K562 (cell line): ENCODE measurements around the gene IGSF21. TPM values are rescaled to one million over a fixed set of nuclear protein-coding genes. Genes with fewer than 3 reads are reported as not detected.
A peak's percentile ranks its signal among the peaks of the same experiment; 100 is the strongest.

ENCODE experiments used
- ATAC-seq: fragments of 200-7000 bp; cut with Tn5 transposase; 3 replicates; pipeline ENCODE4 v1.9.1; 2020; ENCODE audit warnings: moderate library complexity
- BruUV-seq: library from RNA; stranded (reverse); fragments of 400-500 nt; replicated peaks from 2 replicates; lab custom pipeline; 2021; lab: Mats Ljungman, UMichigan
- CTCF ChIA-PET: fragments of 300-600 bp; formaldehyde crosslinking; extraction: SDS; loops from one replicate; lab custom pipeline; 2021; ENCODE audit warnings: low intra/inter-chr PET ratio; lab: Yijun Ruan, JAX
- POLR2A ChIA-PET: fragments of 300-600, 350-650 bp; sonication (Branson Sonifier 250); formaldehyde crosslinking; extraction: SDS; loops from one replicate; lab custom pipeline; 2021; ENCODE audit warnings: antibody characterized with exemption, inconsistent platforms; lab: Yijun Ruan, JAX
- DNase-seq, 4 experiments: peaks; one replicate each; pipeline versions ENCODE4 v3.0.0 to v3.0.0-alpha.2; 2011 to 2018; ENCODE audit warnings: low spot score in 3 of 4, mixed read lengths in 3 of 4; ENCODE audit errors: extremely low read depth in 1 of 4
- FAIRE-seq: peaks from 2 replicates; lab custom pipeline; 2011; peaks lifted over from hg19 to GRCh38; lab: Jason Lieb, UNC
- H2AFZ ChIP-seq: 2 replicates; pipeline ENCODE4 v1.6.0; 2011; ENCODE audit warnings: low read depth, low read length, control low read depth, inconsistent platforms
- H3K27ac ChIP-seq: fragments of 200-600 bp; 3 replicates; pipeline ENCODE4 v1.8.0; 2011; ENCODE audit warnings: low read depth, mild to moderate bottlenecking, control low read depth, inconsistent platforms, low read length, moderate library complexity, mixed read lengths; ENCODE audit errors: extremely low read depth
- H3K27me3 ChIP-seq, 2 experiments: fragments of 300-600 bp in 1 of 2; 2 replicates in 1 of 2; 3 replicates in 1 of 2; pipeline versions ENCODE4 v1.6.0 to v1.8.0; 2011; ENCODE audit warnings: inconsistent platforms in 2 of 2, low read length in 2 of 2, mild to moderate bottlenecking in 1 of 2, mixed read lengths in 1 of 2, moderate library complexity in 1 of 2; ENCODE audit not compliant: control insufficient read depth in 2 of 2, insufficient read depth in 2 of 2
- H3K36me3 ChIP-seq: fragments of 300-600 bp; 3 replicates; pipeline ENCODE4 v1.8.0; 2011; ENCODE audit warnings: mild to moderate bottlenecking, low read length, inconsistent platforms; ENCODE audit not compliant: control insufficient read depth, insufficient read depth
- H3K4me1 ChIP-seq, 2 experiments: fragments of 200-600 bp in 1 of 2; replicated peaks in 1 of 2; 2 replicates in 1 of 2; 3 replicates in 1 of 2; pipeline versions ENCODE4 v1.5.1 to v1.8.0; 2011; ENCODE audit warnings: inconsistent platforms in 2 of 2, low read length in 2 of 2, mild to moderate bottlenecking in 1 of 2, mixed read lengths in 1 of 2, moderate library complexity in 1 of 2; ENCODE audit not compliant: control insufficient read depth in 2 of 2, insufficient read depth in 2 of 2
- H3K4me2 ChIP-seq: 2 replicates; pipeline ENCODE4 v1.6.1; 2011; ENCODE audit warnings: low read length, control low read depth, inconsistent platforms, mixed read lengths; ENCODE audit not compliant: insufficient read depth
- H3K4me3 ChIP-seq: fragments of 200-600 bp; sonication (generic), shearing (Covaris generic); 2 replicates; pipeline ENCODE4 v1.5.1; 2016; ENCODE audit warnings: control low read depth, inconsistent platforms
- H3K79me2 ChIP-seq: fragments of 200-600 bp; 3 replicates; pipeline ENCODE4 v1.8.0; 2011; ENCODE audit warnings: low read length, inconsistent platforms; ENCODE audit not compliant: control insufficient read depth, insufficient read depth
- H3K9ac ChIP-seq, 2 experiments: 2 replicates each; pipeline versions ENCODE4 v1.6.0 to v1.6.1; 2011; ENCODE audit warnings: low read depth in 2 of 2, low read length in 2 of 2, control low read depth in 1 of 2, inconsistent platforms in 1 of 2, mild to moderate bottlenecking in 1 of 2, mixed read lengths in 1 of 2; ENCODE audit not compliant: insufficient read depth in 1 of 2
- H3K9me1 ChIP-seq: one replicate; pipeline ENCODE4 v1.6.0; 2011; ENCODE audit warnings: inconsistent platforms, mild to moderate bottlenecking, low read length, moderate library complexity; ENCODE audit not compliant: control insufficient read depth, insufficient read depth
- H3K9me3 ChIP-seq: replicated peaks from 2 replicates; pipeline ENCODE4 v1.5.1; 2011; ENCODE audit warnings: low read depth, low read length, inconsistent platforms; ENCODE audit not compliant: control insufficient read depth, insufficient read depth
- H4K20me1 ChIP-seq: replicated peaks from 2 replicates; pipeline ENCODE4 v1.6.1; 2011; ENCODE audit warnings: low read length, inconsistent platforms, mixed read lengths; ENCODE audit not compliant: control insufficient read depth, insufficient read depth
- ADNP ChIP-seq: fragments of 200-800 bp; sonication (Bioruptor generic); IDR thresholded peaks from 2 replicates; pipeline ENCODE4 v1.6.1; 2016; ENCODE audit warnings: missing genetic modification characterization, missing compliant biosample characterization
- ARHGAP35 ChIP-seq: fragments of 450-650 bp; IDR thresholded peaks from 2 replicates; pipeline ENCODE4 v1.6.1; 2018; ENCODE audit not compliant: partially characterized antibody
- ARNT ChIP-seq, 2 experiments: fragments of 450-650 bp; IDR thresholded peaks; 2 replicates each; pipeline ENCODE4 v1.6.1; 2016; ENCODE audit warnings: mild to moderate bottlenecking in 1 of 2
- ATF6 ChIP-seq: sonication (generic); formaldehyde crosslinking; IDR thresholded peaks from 2 replicates; pipeline ENCODE4 v1.4.0; 2020; ENCODE audit warnings: mild to moderate bottlenecking, missing genetic modification reagents
- CHCHD3 ChIP-seq: fragments of 250-450 bp; sonication (Bioruptor Pico); IDR thresholded peaks from 2 replicates; pipeline ENCODE4 v2.1.2; 2022; ENCODE audit warnings: mild to moderate bottlenecking
- E2F6 ChIP-seq, 2 experiments: IDR thresholded peaks; 2 replicates each; pipeline ENCODE4 v1.6.1; 2011; ENCODE audit warnings: borderline replicate concordance in 1 of 2, control low read depth in 1 of 2, low read depth in 1 of 2, low read length in 1 of 2, mild to moderate bottlenecking in 1 of 2, mixed read lengths in 1 of 2, moderate library complexity in 1 of 2; ENCODE audit not compliant: insufficient read depth in 1 of 2, insufficient read length in 1 of 2, poor library complexity in 1 of 2, severe bottlenecking in 1 of 2; ENCODE audit errors: extremely low read depth in 1 of 2
- GABPA ChIP-seq: fragments of 200-800 bp; sonication (Bioruptor generic); conservative IDR thresholded peaks from 2 replicates; pipeline ENCODE4 v1.6.1; 2016; ENCODE audit warnings: low read depth, missing genetic modification characterization, missing compliant biosample characterization
- HES1 ChIP-seq: fragments of 450-650 bp; IDR thresholded peaks from 2 replicates; pipeline ENCODE4 v1.6.1; 2016; ENCODE audit warnings: low read depth, mild to moderate bottlenecking, moderate library complexity
- MAFG ChIP-seq: fragments of 450-650 bp; conservative IDR thresholded peaks from 2 replicates; pipeline ENCODE4 v1.6.1; 2016; ENCODE audit warnings: missing genetic modification characterization, missing compliant biosample characterization
- NCOA1 ChIP-seq: fragments of 450-650 bp; IDR thresholded peaks from 2 replicates; pipeline ENCODE4 v1.6.1; 2016; ENCODE audit warnings: low read depth
- NELFE ChIP-seq: IDR thresholded peaks from 2 replicates; pipeline ENCODE4 v1.6.1; 2011; ENCODE audit warnings: mild to moderate bottlenecking; ENCODE audit not compliant: insufficient read depth, insufficient read length
- POLR2G ChIP-seq: fragments of 200-400 bp; formaldehyde crosslinking; IDR thresholded peaks from 2 replicates; pipeline ENCODE4 v1.6.1; 2017; ENCODE audit warnings: low read depth, mild to moderate bottlenecking, antibody characterized with exemption, low read length, moderate library complexity
- SAFB ChIP-seq: fragments of 200-400 bp; formaldehyde crosslinking; IDR thresholded peaks from 2 replicates; pipeline ENCODE4 v1.6.1; 2017; ENCODE audit warnings: low read depth, low read length, borderline replicate concordance
- SRSF9 ChIP-seq: fragments of 200-400 bp; formaldehyde crosslinking; IDR thresholded peaks from 2 replicates; pipeline ENCODE4 v1.6.1; 2017; ENCODE audit warnings: low read depth, low read length, borderline replicate concordance
- TGIF2 ChIP-seq: sonication (generic); formaldehyde crosslinking; IDR thresholded peaks from 2 replicates; pipeline ENCODE4 v1.8.1; 2022; ENCODE audit warnings: mild to moderate bottlenecking, missing genetic modification reagents, moderate library complexity
- TRIM24 ChIP-seq, 2 experiments: fragments of 450-650 bp; IDR thresholded peaks; 2 replicates each; pipeline ENCODE4 v1.6.1; 2016
- ZFP36 ChIP-seq: fragments of 150-350 bp; IDR thresholded peaks from 2 replicates; pipeline ENCODE4 v1.6.1; 2018; ENCODE audit warnings: low read length, low read depth; ENCODE audit not compliant: partially characterized antibody
- ZNF507 ChIP-seq: conservative IDR thresholded peaks from 2 replicates; pipeline ENCODE4 v1.6.1; 2017; ENCODE audit warnings: missing genetic modification characterization, missing compliant biosample characterization
- ZNF57 ChIP-seq: fragments of 450-650 bp; formaldehyde crosslinking; IDR thresholded peaks from 2 replicates; pipeline ENCODE4 v1.4.0; 2020; ENCODE audit warnings: mild to moderate bottlenecking, moderate library complexity
- WGBS: fragments of 100-300 bp; shearing (Covaris generic); methylation state at CpG from one replicate; pipeline ENCODE4 v1.1.6; 2016; ENCODE audit warnings: low coverage, mixed read lengths; ENCODE audit not compliant: insufficient coverage; ENCODE audit errors: missing lambda C conversion rate; 5-methylcytosine and 5-hydroxymethylcytosine counted together
- in situ Hi-C: fragments of 300-500 bp; cut with MboI; formaldehyde crosslinking; loops from 4 replicates; pipeline ENCODE4 v1.15.0; 2018; ENCODE audit warnings: inconsistent platforms, mixed read lengths
- intact Hi-C: fragments of 100-400 bp; cut with micrococcal nuclease; formaldehyde crosslinking; loops from 2 replicates; pipeline ENCODE4 v1.14.2; 2022
- polyA plus RNA-seq, 8 experiments: library from polyadenylated mRNA; depleted of rRNA in 4 of 8; stranded (reverse) in 5 of 8; unstranded in 3 of 8; fragments of >200 nt; fragmentation: Nextera tagmentation in 2 of 8; fragmentation: Illumina TruSeq in 1 of 8; extraction: Ambion mirVana in 2 of 8; extraction: Trizol in 1 of 8; gene quantifications; 2 replicates each; pipeline versions ENCODE4 v1.2.1 to v1.2.3, GENCODE V29; 2011 to 2014; ENCODE audit warnings: inconsistent platforms in 1 of 8, missing spikeins in 1 of 8
- total RNA-seq, 7 experiments: library from RNA; depleted of rRNA in 6 of 7; stranded (reverse); fragments of >200 nt in 6 of 7; fragmentation: Illumina TruSeq in 2 of 7; extraction: Trizol in 2 of 7; gene quantifications; 2 replicates each; pipeline versions ENCODE4 v1.2.1 to v1.2.3, GENCODE V29; 2011 to 2021; ENCODE audit warnings: low replicate concordance in 1 of 7

IGSF21 gene
- total and polyA plus RNA-seq, 9 of the 15 experiments (the other 6 are each of a cell fraction or from before 2014, with no cell fraction given) = not detected

GRCh38 chr1:18307329-18307898 lies 199.8 kb downstream of the IGSF21 start (continued):
- no peak for TF ChIP-seq NELFE
- no peak for TF ChIP-seq TGIF2 (CRISPR knock-in tag)
- no peak for TF ChIP-seq ZNF507 (tag)
- no peak for TF ChIP-seq SAFB
- peak; percentile 85 for TF ChIP-seq ZFP36
- no peak for TF ChIP-seq HES1
- no peak for TF ChIP-seq ATF6 (CRISPR knock-in tag)

- Histone ChIP-seq H3K9me1 (no peaks in the 10 kb centered on the region), H3K4me2 (no peak overlapping the region), H2AFZ (no peak overlapping the region), H3K27me3 (peaks cover 0 to 16% of the 10 kb centered on the region in 2 experiments; a peak in 2 of 5 replicates), H3K9ac (no peak overlapping the region; a peak in 1 of 4 replicates), H3K4me3 (no peak overlapping the region), H3K9me3 (no peaks in the 10 kb centered on the region), H3K36me3 (no peaks in the 10 kb centered on the region), H4K20me1 (0 out of 2 replicates have a peak, but pooled peaks cover 13% of the 10 kb centered on the region), H3K79me2 (no peaks in the 10 kb centered on the region), H3K4me1 (no peaks in the 10 kb centered on the region), H3K27ac (no peak overlapping the region)
- no peak for FAIRE-seq
- DNase-seq = no peak
- POLR2A ChIA-PET = interaction anchor here (0.6 kb wide), 1 partner anchor 268 kb away, joined by 3 read pairs; no protein-coding TSS in a partner anchor
- CTCF ChIA-PET = no interaction called here
- intact Hi-C loops (no loop called here), in situ Hi-C loops (no loop called here)
- no TSS peak for BruUV-seq
- no peak for ATAC-seq
- 0% methylated on average over 10 of the region's 10 CpGs for WGBS
- TF ChIP-seq GABPA (tag) = no peak
- no peak for TF ChIP-seq POLR2G
- TF ChIP-seq E2F6 (IDR thresholded peaks at IDR 0.05; ENCODE audit: borderline replicate concordance in 1 of 2, extremely low read depth in 1 of 2, insufficient read depth in 1 of 2, insufficient read length in 1 of 2, low read depth in 1 of 2, low read length in 1 of 2, poor library complexity in 1 of 2, severe bottlenecking in 1 of 2) = no peak
- TF ChIP-seq NCOA1 = no peak
- TF ChIP-seq MAFG (tag) = no peak
- TF ChIP-seq ARNT (IDR thresholded peaks at IDR 0.05) = no peak
- TF ChIP-seq ARHGAP35 = no peak
- no peak for TF ChIP-seq ZNF57 (CRISPR knock-in tag)
- TF ChIP-seq TRIM24 (IDR thresholded peaks at IDR 0.05) = no peak
- TF ChIP-seq SRSF9 = no peak
- no peak for TF ChIP-seq CHCHD3 (CRISPR knock-in tag)
- TF ChIP-seq ADNP (tag) = no peak
These were observed 202.1 kb downstream of the IGSF21 start for GRCh38 chr1:18309552-18310155.
